Dedifferentiated amniotic fluid mesenchymal stem cell (primary cell): ENCODE measurements around the gene RAP1GAP.
A peak's percentile ranks its signal among the peaks of the same experiment; 100 is the strongest.

Experiments
- DNase-seq: peaks from one replicate; pipeline ENCODE4 v3.0.0-alpha.2; 2016; ENCODE audit errors: extremely low spot score

The RAP1GAP gene

DNA sequence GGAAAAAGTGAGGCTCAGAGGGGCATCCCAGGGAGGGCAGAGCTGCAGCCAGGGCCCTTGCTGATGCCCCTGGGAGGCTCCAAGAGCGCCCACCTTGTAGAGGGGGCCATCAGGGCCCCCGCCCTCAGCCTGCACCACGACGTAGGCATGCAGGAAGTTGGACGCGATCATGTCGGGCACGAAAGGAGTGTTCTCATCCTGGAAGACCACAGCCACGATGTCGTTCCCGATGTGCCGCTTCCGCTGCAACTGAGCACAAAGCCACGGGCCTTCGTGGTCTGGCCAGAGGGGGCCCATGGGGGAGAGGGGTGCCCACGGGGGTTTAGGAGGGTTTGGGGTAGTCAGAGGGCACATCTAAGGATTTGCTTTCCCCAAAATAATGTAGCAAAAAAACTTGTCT is 59.1 kb downstream of the RAP1GAP start:
- DNase-seq = no peak

DNA sequence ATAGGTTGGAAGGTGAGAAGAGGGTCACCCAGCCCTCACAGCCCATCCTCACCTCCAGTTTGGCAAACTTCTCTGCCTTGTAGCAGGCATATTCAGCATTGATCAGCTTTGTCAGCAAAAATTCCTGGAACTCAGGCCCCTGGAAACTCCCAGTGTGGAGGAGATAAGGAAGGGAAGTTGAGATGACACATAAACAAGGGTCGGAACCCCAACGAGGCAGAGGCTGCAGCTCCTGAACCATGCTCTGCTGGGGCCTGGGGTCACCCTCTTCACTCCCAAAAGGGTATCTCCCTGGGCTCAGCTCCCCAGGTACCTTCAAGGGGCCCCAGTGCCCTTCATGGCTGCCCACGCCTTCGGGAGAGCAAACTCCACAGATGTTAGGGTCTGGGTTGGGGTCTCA is 60.4 kb downstream of the RAP1GAP start:
- DNase-seq = no peak

DNA sequence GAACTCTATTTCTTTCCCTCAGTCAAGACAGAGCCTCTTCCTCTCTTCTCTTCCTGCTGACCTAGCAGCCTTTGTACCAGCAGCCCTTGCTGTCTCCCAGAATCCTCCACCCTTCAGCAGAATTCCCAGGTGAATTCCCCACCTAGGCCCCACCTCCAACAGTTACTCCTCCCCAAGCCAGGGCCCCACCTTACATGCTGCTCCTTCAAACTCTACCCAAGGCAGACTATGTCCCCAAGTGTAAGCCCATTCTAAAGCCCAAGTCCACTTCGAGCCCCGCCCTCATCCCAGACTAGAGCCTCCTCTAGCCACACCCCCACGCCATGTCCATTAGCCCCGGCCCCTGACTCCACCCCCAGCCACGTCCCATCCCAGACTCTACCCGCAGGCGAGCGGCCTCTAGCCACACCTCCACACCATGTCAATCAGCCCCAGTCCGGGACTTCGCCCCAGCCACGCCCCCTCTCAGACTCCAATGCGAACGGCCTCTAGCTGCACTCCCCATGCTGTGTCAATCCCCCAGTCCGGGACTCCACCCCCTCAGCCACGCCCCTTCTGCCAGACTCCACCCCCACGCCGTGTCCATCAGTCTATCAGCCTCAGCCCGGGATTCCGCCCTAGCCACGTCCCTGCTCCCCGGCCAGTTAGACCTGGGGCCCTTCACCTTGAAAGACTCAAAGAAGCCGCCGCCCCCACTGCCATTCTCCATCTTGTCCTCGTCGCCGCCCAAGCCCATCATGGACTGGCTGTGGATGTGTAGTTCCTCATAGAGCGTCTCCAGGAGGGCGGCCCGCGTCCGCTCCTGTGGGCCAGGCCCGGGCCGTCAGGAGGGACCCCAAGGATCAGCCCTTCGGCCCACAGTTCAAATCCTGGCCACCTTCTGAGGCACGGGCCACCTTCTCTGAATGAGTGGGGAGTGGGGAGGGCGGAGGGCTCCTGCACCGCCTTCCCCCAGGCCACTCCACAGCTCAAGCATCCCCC is 61.3 kb downstream of the RAP1GAP start:
- DNase-seq = peak; percentile 17

DNA sequence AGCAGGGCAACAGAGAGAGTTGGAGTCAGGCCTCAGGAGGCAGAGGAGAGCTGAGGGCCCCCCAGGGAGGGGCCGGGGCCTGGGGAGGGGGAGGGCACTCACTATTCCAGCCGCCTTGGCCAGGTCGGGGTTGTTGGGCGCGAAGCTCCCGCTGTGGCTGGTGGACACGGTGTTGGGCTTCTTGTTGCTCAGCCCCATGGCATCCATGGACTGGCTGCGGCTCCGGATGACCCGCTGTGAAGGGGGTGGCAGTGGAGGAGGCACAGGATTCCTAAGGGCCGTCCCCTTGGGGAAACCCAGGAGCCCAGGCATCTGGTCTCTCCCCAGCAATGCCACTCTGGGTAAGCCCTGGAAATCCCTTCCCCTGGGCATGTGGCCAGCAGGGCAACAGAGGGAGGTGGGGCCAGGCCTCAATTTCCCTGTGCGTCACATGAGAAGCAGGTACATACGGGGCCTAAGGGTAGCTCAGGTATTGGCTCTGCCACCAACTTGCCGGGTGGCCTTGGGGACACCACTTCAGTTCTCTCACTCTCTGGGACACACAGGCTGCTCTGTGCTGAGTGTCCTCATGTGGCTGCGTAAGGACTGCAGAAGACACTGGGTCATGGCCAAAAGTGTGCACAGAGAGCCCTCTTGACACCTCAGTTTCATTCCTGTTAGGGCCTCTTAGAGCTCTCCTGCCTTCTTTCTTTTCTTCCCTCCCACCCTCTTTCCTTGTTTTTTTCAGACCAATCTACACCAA is 63.0 kb downstream of the RAP1GAP start:
- DNase-seq = no peak

DNA sequence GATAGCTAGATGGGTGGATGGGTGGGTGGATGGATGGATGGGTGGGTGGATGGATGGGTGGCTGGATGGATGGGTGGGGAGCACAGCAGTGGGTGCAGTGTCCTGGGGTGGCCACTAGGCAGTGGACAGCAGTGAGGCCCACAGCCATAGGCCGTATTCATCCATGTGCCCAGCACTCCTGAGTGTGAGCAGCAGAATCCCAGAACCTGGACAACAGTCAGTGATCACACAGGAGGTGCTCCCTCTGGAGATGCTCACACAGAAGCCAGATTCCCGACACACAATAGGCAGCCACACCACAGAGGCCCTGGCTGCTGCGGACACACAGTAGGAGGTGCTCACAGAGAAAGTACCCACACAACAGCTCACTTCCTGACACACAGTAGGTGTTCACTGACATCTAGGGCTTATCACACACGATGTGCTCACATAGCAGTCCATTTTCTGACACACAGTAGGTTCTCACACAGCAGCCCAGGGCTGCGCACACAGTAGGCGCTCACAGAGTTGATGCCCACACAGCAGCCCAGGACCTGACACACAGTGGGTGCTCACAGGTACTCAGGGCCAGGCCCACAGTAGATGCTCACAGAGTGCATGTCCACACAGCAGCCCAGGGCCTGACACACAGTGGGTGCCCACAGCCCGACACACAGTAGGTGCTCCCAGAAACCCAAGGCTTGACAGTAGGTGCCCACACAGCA is 64.0 kb downstream of the RAP1GAP start:
- no peak for DNase-seq

DNA sequence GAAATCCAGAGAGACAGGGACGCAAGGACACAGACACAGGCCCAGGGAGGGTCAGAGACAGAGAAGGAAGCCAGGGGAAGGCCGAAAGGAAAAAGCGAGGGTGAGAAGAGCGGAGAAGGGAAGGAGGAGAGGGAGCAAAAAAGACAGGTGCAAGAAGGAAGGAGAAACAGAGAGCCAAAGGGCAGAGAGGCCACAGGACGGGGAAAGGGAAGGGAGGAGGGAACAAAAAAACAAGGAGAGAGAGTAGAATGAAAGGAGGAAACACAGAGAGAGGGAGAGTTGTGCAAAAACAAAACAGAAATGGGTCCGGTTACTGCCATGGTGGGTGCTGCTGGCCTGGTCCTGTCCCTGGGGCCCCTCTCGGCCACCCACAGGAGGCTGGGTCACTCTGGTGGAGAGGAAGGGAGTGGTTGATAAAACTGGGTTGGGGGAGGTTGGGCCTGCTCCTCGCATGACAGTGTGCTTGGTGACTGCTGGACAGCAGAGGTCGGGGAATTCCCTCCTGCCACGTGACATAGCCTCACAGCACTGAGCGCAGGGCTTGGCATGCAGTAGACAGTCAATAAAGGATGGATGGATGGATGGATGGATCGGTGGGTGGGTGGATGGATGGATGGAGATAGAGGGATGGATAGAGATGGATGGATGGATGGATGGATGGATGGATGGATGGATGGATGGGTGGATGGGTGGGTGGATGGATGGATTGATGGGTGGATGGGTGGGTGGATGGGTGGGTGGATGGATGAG is 64.8 kb downstream of the RAP1GAP start:
- DNase-seq = no peak

DNA sequence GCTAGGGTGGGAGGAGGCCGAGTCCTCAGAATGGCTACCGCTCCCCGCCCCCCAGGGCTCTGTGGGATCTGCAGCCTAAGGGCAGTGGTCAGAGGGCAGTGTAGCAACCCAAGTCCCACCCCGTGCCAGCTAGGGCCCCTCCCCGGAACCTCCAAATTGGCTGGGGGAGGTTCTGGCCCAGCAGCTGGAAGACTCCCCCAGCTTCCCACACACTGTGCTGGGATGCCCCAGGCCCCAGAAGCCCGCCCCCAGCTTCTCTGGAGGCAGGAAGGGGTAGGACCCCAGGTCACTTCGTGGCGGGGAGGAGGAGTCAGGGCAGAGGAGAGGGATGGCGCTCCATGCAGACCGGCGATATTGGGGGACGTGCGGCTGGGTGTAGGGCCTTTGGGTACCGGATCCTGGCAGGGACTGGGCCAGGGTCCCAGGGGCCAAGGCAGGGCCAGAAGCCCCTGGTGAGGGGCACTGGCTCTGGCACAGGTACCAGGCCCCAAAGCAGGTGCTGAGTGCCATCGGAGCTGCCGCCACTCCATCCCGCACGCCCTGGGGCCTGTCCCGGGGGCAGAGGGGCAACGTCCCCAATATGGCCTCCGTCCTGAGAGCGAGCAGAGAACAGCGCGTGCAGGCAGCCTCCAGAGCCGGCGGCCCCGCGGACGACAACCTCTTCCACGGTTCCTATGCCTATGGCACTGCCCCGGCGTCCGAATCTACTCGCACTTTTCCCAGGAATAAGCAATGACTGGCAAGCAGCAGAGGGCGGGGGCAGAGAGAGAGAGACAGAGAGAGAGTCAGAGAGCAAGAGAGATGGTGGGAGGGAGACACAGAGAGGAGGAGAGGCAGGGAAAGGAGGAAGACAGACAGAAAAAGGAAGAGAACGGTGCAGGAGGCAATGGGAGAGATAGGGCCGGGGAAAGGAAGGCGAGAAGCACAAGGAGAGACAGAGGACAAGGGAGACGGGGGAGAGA is 65.7 kb downstream of the RAP1GAP start:
- no peak for DNase-seq

DNA sequence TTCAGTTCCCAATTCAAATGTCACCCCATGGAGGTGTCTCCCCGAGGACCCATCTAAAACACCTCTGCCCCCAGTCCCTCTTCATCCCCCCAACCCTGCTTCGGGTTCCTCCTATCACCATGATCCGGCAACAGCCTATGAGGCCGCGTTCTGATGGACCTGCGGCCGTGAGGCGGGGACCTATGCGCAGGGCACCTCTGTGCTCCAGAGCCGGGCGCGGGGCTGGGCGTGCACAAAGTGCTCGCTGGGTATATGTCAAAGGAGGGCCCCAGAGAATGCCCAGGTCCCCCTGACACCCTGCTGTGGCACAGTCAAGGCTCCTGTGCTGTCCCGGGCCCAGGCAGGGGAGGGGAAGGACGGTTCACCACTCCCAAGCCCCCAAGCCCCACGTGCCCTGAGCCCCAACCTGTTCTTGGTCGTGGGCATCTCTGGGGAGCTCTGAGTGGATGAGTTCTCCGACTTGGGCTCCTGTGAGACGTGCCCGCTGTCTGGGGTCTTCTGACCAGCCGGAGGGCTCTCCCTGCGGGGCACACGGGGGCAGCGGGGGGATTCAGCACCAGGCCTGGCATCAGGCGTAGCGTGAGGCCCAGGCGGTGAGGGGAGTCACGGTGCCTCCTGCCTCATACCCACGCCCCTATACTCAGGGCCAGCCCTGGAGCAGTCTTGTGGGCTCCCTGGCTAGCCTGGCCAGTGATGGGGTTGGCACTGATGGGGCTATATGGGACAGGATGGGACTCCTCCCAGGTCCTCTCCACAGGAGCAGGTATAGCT is 67.7 kb downstream of the RAP1GAP start:
- DNase-seq = no peak

DNA sequence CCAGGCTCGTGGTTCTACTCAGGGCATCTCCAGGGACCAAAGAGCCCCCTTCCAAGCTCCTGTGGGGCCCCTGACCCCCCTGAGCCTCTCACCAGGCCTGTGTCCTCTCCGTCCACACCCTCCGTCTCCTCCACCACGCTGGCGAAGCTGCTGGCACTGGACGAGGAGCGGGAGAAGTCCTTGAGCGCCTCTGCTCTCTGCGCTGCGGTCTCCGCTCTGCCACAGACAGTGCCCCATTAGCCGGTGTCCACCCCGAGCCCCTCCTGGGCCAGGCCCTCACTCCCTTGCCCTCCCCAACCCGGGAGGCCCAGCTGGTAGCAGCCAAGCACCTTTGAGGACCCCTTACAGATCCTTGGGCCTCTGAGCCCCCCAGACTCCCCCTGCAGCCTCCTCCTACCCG is 69.8 kb downstream of the RAP1GAP start:
- no peak for DNase-seq

DNA sequence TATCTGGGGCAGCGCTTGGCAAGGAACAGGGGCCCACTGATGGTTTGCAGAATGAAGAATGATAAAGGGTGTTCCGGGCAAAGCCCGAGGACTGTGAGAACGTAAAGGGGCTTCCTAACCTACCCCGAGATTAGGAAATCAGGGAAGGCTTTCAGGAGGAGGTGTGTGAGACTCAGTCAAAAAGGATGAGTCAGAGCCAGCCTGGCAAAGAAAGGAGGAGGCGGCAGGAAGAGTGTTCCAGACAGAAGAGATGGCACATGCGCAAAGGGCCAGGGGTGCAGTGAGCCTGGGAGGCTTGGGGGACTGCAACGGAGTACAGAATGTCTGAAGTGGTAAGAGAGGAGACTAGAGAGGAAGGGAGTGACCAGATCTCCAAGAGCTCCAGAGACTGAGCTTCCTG is 70.3 kb downstream of the RAP1GAP start:
- DNase-seq = no peak

DNA sequence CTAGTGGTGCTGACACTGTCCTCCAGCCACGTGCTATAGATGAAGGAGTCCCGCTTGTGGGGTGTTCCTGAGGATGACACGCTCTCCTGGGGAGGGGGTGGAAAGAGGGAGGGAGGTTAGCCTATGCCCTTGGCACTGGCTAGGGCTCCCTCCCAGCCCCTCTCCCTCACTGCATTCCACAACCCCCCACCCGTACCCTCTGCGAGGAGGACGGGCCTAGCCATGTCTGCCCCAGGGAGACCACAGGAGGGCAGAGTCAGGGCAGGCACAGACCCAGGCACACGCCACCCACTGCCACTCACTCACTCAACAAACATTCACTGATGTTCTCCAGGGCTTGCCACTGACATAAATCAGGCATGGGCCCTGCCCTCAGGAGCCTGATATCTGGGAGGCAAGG is 70.7 kb downstream of the RAP1GAP start:
- no peak for DNase-seq

DNA sequence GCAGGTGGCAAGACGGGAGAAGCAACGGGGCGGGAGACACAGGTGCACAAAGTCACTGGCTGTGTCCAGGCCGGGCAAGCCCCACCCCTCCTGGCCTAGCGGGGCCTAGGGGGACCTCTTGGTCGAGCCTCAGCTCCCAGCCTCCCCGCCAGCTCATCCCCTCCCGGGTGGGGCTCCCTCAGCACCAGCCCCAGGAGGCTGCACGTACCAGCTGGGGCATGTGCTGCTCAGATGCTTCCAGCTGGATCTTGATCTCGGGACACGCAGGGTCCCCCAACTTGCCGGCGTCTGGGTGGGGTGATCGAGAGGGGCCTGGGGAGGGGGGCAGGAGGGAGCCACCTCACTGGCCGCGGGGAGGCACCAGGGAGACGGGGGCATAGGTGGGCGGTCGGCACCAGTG is 71.4 kb downstream of the RAP1GAP start:
- no peak for DNase-seq

DNA sequence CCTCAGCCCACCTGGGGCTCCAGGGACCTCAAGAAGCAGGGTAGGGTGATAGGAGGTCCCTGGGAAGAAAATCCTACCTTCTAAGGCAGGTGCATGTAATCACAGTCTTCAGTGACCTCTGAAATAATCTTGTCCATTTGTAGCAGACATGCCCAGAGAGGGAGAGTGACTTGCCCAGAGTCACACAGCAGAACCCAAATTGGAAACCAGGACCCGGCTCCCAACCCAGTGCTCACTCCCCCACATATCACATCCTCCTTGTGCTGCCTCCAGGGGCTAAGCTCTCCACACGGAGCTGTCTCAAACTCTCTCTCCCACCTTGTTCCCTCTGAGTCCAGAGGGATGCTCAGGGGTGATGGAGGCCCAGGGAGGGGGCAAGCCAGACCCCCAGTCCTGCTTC is 72.5 kb downstream of the RAP1GAP start:
- no peak for DNase-seq

DNA sequence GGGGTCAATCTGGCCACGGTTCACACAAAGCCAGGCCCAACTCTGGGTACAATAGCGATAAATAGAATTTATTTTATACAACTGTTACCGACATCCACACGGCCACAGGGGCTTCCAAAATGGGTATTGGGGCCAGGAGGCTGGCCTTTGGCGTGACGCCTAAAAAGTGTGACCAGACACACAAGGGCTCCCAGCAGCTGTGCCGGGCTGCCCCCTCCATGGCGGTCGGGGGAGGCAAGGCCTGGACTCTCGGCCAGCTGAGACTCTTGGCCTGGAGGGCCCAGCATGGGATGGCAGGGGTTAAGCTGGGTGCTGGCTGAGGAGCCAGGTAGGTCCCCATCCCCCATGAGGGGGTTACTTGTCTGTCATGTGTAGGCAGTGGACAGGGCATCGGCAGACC is 73.0 kb downstream of the RAP1GAP start:
- no peak for DNase-seq

DNA sequence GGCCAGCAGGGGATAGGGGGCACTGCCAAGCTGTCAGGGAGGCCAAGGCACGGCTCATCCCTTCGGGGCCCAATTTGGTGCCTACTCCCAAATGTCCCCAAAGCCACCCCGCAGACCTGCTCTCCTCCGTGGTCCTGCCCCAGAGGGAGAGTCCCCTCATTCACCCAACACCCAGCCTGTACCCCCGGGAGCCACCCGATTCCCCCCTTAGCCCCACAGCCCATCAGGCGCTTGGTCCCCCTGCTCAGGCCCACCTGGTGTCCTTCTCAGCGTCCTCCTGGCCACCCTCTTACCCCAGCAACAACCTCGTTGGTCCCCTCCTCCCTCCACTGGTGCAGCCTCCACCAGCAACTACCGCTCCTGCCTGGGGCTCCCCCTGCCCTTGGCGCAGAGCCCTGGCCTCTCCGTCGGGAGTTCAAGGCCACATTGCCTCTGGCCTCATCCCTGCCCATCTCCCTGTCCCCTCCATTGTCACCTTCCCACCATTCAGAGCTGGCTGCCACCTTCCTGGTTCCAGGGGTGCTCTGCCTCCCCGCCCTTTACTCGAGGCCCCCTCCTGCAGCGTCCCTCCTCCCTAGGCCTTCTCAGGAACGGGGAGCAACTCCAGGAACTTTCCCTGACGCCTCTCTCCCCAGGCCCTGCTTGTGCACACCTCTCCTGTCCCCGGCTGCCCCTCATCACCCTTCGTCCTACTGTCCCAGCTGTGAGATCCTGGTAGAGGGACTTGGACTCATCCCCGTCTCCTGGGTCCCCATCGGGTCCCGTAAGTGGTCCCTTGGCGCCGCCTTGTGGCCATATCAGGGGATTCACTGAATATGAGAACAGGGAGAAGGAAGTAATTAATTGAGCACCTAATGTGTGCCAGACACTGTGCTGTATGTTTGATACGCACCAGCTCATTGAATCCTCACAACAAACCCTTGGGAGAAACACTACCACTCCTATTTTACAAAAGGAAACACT is 73.9 kb downstream of the RAP1GAP start:
- DNase-seq = peak; percentile 34

DNA sequence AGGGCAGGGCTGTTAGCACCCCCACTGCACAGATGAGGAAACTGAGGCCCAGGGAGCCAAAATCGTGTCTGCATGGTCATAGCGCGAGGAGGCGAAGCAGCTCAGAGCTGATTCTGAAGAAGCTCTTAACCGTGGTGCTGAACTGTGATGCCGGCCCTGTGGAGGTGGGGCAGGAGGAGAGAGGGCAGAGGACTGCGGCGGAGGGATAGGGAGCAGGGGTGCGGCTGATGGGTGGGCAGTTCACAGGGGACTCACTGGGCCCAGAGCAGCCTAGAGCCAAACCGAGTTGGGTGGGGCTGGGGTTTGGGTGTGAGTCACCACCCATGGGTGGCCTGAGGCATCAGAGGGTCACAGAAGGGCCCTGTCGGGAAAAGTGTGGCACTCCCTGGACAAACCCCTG is 74.7 kb downstream of the RAP1GAP start:
- no peak for DNase-seq

DNA sequence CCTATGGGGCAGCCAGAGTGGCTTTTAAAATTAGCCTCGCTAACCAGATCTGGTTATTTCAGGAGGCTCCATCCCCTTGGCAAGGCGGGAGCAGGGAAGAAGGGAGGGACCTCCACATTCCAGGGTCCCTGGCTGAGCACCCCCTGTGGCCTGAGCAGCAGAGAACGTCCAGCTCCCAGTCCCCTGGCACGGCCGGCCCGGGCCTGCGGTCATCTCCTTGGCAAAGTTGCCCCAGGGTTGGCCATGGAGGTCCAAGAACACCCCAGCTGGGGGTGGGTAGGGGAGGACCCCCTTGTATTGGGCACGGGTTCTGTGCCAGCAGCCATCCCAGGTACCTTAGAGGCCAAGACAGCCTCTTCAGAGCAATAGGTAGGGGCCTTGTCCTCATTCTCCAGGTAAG is 75.9 kb downstream of the RAP1GAP start:
- DNase-seq = no peak

DNA sequence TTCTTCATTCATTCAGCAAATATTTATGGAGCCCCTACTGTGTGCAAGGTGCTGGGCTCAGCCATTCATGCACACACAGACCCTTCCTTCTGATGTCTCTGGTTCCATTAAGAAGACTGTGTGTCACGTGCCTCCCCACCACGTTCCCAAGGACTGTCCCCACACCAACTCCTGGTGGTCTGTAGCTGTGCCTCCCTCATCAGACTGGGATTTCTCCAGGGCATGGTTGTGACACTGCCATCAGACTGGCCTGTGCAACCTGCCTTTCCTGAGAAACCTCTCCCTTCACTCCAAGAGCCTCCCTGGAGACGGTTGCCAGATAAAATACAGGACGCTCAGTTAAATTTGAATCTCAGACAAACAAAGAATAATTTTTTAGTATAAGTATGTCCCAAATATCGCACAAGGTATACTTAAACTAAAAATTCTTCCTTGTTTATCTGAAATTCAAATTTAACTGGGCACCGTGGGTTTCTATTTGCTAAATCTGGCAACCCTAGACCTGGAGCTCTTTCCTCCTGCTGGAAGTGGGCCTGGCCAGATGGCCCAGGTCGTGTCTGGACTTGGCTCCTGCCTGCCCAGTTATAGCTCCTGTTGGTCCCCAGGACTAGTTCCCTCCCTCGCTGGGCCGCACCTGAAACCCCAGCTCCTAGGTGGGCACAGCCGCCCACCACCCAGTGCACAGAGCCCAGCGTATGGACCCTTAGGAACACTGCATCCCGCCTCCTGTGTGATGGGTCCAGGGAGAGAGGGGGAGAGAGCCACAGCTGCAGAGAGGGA is 76.9 kb downstream of the RAP1GAP start:
- no peak for DNase-seq
